ENCODE measurements around the gene PTH2R.

Gene PTH2R

GRCh38 chr2:208463721-208464120 lies 57.1 kb downstream of the PTH2R start:
- in situ Hi-C loops (cut with MboI; ENCODE audit: low sequenced_read_pairs, unreplicated experiment) = loop anchor here (25.0 kb wide), 1 partner anchor 749 kb away; no protein-coding TSS in a partner anchor
- no peak for TF ChIP-seq CTCF (IDR thresholded peaks at IDR 0.05; ENCODE audit: borderline replicate concordance, control extremely low read depth, extremely low read depth, insufficient read depth, missing control alignments)
- DNase-seq (ENCODE audit: low spot score) = no peak

- no peak for TF ChIP-seq CTCF (IDR thresholded peaks at IDR 0.05; ENCODE audit: borderline replicate concordance, control extremely low read depth, extremely low read depth, insufficient read depth, missing control alignments)
- in situ Hi-C loops (cut with MboI; ENCODE audit: low sequenced_read_pairs, unreplicated experiment) = loop anchor here (25.0 kb wide), 1 partner anchor 748 kb away; no protein-coding TSS in a partner anchor
- no peak for DNase-seq (ENCODE audit: low spot score)
These were observed 57.6 kb downstream of the PTH2R start for GRCh38 chr2:208464205-208464604.

- DNase-seq (ENCODE audit: low spot score) = peak; percentile 30
- TF ChIP-seq CTCF (IDR thresholded peaks at IDR 0.05; ENCODE audit: borderline replicate concordance, control extremely low read depth, extremely low read depth, insufficient read depth, missing control alignments) = peak; percentile 70
- in situ Hi-C loops (cut with MboI; ENCODE audit: low sequenced_read_pairs, unreplicated experiment) = loop anchor here (25.0 kb wide), 1 partner anchor 746 kb away; no protein-coding TSS in a partner anchor
These were observed 59.7 kb downstream of the PTH2R start for GRCh38 chr2:208466151-208466919.

GRCh38 chr2:208466920-208467298 lies 60.3 kb downstream of the PTH2R start:
- in situ Hi-C loops (cut with MboI; ENCODE audit: low sequenced_read_pairs, unreplicated experiment) = loop anchor here (25.0 kb wide), 1 partner anchor 745 kb away; no protein-coding TSS in a partner anchor
- DNase-seq (ENCODE audit: low spot score) = no peak
- TF ChIP-seq CTCF (IDR thresholded peaks at IDR 0.05; ENCODE audit: borderline replicate concordance, control extremely low read depth, extremely low read depth, insufficient read depth, missing control alignments) = no peak

GRCh38 chr2:208467564-208467963 lies 61.0 kb downstream of the PTH2R start:
- in situ Hi-C loops (cut with MboI; ENCODE audit: low sequenced_read_pairs, unreplicated experiment) = loop anchor here (25.0 kb wide), 1 partner anchor 745 kb away; no protein-coding TSS in a partner anchor
- TF ChIP-seq CTCF (IDR thresholded peaks at IDR 0.05; ENCODE audit: borderline replicate concordance, control extremely low read depth, extremely low read depth, insufficient read depth, missing control alignments) = no peak
- DNase-seq (ENCODE audit: low spot score) = no peak

- DNase-seq (ENCODE audit: low spot score) = no peak
- no peak for TF ChIP-seq CTCF (IDR thresholded peaks at IDR 0.05; ENCODE audit: borderline replicate concordance, control extremely low read depth, extremely low read depth, insufficient read depth, missing control alignments)
- in situ Hi-C loops (cut with MboI; ENCODE audit: low sequenced_read_pairs, unreplicated experiment) = no loop called here
These were observed 71.1 kb downstream of the PTH2R start for GRCh38 chr2:208477741-208478140.

Data from GM13976 (cell line).